ENCODE measurements around the gene S100A4.
"Not testable (repeated sequence)": the region's sequence is repeated elsewhere in the genome, so short reads cannot be mapped to it uniquely, and the experiment has no call there.

S100A4 gene

DNA sequence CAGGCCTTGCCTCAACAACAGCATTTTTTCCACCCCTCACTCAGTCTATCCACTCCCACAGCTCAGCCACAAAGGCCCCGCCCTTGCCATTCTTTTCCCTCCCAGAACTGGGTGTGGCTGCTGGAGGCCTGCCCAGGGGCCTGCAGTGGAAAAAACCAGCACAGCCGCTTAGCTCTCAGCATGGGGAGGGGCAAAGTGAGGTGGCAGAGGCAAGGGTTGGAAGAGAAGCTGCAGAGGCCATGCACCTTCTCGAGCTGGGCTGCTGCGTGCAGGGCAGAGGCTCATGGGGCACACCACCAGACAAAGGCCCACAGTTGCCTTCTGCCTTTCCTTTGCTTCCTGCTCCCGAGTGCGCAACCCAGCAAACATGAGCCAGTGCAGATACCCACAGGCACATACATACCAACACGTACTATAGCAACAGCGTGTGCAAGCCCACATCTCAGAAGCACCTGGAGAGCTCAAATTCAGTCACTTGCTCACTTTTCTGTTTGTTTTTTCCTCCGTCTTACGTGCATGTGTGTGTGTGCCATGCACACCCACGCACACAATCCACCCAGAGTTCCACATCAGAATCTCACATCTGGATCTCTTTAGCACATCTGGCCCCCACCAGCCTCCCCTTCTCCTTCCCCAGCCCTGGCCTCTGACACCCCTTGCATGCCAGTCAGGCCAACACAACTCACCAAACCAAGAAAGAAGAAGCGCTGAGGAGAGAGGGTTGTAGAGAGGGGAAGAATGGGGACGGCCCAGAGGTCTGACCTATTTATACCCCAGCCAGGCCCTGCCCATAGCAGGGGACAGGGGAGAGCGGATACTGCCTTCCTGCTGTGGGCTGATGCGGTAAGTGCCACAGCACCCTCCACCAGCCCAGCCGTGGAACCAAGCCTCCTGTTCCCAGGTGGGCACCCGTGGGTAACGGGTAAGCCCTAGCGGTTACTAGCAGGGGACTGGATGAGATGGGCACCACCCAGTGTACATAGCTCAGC is at the start of gene S100A4:
TSS of gene S100A4 (minus strand) at position 740 of the 989 bp plus-strand sequence. CDS start 1,012 bp downstream, outside the sequence.
- peak; percentile 28 to 61 for DNase-seq

DNA sequence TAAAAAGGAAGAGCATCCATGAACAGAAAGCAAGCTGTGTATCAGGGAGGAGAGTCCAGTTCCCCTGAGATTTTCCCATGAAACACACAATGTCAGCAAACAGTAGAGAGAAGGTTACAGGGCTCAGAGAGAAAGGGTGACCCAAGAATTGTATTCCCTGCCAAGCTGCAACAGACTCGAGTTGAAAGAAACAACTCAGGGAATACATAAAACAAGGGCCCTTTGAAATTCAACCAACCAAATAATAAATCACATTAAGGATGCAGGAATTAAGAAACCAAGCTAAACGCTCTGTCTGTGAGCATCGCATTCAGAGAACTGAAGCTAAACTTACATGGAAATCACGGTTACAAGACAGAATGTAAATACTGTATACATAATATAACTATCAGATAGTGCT is 47.1 kb upstream of the S100A4 start:
- DNase-seq = no peak

DNA sequence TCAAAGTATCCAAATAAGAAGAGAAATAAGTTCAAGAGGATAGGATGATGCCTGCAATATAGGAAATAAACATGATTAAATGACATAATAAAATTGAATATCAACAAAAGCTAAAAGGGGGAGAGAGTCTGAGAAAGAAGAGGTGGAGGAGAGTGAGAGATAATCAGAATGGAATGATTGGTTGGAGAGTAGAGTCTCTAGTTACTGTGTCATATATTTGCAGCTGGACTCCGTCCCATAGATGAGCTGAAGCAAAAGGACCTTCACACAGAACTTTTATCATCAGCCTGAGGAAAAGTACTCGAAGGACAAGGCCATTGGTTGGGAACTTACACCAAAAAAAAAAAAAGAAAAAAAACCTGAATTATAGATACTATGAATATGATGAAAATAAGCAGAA is 42.9 kb upstream of the S100A4 start:
- DNase-seq = no peak

DNA sequence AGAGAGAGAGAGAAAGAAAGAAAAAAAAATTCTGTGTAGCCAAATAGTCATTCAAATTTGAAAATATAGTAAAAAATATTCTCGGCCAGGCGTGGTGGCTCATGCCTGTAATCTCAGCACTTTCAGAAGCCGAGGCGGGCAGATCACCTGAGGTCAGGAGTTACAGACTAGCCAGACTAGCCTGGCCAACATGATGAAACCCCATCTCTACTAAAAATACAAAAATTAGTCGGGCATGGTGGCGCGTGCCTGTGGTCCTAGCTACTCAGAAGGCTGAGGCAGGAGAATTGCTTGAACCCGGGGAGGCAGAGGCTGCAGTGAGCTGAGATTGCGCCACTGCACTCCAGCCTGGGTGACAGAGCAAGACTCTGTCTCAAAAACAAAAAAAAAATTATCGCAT is 42.4 kb upstream of the S100A4 start:
- DNase-seq = not testable (repeated sequence)

DNA sequence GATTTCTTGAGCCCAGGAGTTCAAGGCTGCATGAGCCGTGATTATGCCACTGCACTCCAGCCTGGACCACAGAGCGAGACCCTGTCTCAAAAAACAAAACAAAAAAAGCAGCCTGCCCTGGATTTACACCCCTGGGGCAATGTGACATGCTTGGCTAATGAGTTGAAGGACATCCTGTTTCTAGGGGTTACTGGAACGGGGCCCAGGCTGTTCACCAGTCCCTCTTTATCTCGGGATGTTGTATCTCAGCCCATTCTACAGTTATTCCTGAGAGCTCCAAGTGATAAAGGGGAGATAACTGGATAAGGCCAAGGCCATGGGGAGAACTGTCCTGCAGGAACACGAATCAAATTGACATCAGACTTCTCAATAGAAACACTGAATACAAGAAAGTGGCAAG is 41.7 kb upstream of the S100A4 start:
- DNase-seq = no peak

DNA sequence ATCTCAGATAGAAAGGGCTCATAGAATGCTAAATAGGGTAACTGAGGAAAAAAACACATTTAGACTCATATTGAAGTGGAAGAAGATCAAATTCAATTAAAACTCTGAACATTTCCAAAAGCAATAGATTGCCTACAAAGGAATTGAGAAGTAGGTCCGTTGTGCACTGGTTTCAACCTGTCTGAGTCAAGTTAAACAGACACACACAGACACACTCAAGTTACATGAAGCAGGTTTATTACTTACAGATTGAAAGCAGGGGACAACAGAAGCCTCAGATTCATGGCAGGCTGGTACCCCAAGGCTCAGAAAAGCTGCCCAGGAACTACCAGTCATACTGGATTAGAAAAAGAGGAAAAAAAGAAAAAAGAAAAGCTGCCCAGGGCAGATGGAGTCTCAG is 40.7 kb upstream of the S100A4 start:
- DNase-seq = no peak

DNA sequence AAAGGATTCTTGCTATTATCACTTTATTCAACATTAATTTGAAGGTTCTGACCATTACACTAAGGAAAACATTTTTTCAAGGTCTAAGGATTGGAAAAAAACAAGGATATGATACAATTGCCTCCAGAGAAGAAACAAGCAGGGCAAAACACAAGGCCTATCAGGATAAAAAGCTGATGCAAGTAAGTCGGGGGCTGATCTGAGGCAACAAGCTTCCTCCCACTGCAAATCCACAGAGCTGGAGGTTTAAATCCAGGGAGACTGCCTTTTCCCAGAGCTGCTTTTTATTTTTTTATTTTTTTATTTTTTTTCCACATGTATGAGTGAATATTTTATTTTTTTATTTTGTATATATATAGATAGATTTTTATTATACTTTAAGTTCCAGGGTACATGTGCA is 39.4 kb upstream of the S100A4 start:
- DNase-seq = no peak

DNA sequence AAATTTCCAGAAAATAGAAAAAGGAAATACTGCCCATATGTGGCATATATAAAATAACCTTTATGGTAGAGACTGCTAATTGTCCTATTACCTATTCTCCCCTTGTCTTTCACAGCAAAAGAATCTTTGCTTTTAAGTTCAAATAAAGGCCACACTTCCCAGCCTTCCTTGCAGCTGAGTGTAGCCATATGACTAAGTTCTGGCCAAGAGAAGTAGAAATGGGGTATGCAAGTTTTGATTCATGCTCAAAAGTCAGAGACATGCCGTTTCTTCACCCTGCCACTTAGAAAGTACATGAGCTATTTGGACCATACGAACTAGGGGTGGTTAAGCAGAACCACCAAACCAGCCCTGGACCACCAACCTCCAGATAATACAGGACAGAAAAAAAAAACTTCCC is 38.4 kb upstream of the S100A4 start:
- DNase-seq = no peak

DNA sequence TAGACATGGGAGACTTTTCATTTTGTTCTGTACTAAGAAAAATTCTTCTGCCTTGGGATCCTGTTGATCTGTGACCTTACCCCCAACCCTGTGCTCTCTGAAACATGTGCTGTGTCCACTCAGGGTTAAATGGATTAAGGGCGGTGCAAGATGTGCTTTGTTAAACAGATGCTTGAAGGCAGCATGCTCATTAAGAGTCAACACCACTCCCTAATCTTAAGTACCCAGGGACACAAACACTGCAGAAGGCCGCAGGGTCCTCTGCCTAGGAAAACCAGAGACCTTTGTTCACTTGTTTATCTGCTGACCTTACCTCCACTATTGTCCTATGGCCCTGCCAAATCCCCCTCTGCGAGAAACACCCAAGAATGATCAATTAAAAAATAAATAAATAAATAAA is 37.9 kb upstream of the S100A4 start:
- not testable (repeated sequence) for DNase-seq

DNA sequence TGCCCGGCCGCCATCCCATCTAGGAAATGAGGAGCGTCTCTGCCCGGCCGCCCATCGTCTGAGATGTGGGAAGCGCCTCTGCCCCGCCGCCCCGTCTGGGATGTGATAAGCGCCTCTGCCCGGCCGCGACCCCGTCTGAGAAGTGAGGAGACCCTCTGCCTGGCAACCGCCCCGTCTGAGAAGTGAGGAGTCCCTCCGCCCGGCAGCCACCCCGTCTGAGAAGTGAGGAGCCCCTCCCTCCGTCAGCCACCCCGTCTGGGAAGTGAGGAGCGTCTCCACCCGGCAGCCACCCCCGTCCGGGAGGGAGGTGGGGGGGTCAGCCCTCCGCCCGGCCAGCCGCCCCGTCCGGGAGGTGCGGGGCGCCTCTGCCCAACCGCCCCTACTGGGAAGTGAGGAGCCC is 37.2 kb upstream of the S100A4 start:
- not testable (repeated sequence) for DNase-seq

DNA sequence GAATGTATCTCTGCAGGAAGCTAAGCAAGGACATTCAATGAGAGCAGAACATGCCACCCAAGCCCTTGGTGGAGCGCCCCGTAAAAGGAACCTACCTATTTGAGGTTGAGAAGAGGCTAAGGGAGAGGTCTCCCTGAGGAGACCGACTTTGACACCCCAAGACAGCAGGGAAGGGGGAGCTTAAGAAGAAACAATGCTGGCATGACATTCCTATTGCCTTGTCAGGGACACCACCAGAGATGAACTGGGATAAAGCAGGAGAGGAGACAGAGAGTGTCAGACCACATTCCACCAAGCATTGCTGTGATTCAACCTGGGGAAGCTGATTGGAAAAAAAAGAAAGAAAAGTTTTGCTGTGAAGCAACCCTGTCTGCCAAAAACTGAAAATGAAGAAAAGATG is 33.3 kb upstream of the S100A4 start:
- DNase-seq = no peak

DNA sequence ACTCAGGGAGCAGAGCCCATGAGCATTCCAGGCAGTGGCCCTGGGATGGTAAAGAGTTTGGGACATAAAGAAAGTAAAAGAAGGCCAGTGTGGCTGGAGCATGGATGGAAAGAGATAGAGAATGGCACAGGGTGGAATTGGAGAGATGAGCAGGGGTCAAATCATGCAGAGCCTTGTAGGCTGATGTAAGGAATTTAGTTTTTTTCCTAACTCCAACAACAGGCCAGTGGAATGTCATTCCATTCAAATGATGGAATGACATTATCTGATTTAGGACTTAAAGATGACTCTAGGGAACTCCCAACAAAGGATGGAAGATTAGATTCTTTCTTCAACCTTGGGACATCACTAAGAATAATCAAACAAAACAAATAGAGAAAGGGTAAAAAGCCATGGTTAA is 32.9 kb upstream of the S100A4 start:
- DNase-seq = no peak

DNA sequence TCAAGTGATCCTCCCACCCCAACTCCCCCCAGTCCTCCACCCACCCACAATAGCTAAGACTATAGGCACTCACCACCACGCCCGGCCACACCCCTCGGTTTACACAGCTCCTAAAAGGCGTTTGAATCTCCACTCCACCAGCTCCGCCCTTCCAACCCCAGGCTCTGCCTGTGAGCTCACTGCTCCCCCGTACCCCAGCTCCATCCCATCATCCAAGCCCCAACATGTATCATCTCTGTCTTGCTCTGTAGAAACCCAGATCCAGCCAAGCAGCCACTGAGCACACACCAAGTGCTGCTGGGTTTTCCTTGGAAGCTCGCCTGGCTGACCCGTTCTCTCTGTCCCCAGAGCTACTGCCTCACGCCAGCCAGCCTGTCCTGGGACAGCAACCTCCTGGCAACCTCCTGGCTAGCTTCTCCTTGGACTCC is 32.0 kb upstream of the S100A4 start:
- DNase-seq = no peak

DNA sequence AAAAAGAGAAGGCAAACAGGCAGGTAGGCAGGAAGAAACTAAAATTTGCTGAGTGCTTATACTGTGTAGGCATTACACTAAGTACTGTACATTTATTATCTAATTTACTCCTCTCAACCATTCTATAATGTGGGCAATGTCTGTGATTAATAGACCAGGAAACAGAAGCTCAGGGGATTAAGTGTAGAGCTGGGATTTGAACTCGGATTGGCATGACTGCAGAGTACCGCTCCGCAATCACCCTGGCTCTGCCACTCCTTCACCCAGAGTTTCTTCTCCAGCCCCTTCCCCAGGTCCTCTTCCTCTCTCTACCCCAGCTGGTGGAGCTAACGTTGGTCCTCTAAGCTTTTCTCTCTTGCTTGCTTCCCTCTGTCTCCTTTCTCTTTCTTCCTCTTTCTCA is 31.5 kb upstream of the S100A4 start:
- DNase-seq = no peak

DNA sequence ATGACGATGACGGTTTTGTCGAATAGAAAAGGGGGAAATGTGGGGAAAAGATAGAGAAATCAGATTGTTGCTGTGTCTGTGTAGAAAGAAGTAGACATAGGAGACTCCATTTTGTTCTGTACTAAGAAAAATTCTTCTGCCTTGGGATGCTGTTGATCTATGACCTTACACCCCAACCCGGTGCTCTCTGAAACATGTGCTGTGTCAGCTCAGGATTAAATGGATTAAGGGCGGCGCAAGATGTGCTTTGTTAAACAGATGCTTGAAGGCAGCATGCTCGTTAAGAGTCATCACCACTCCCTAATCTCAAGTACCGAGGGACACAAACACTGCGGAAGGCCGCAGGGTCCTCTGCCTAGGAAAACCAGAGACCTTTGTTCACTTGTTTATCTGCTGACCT is 29.9 kb upstream of the S100A4 start:
- not testable (repeated sequence) for DNase-seq

DNA sequence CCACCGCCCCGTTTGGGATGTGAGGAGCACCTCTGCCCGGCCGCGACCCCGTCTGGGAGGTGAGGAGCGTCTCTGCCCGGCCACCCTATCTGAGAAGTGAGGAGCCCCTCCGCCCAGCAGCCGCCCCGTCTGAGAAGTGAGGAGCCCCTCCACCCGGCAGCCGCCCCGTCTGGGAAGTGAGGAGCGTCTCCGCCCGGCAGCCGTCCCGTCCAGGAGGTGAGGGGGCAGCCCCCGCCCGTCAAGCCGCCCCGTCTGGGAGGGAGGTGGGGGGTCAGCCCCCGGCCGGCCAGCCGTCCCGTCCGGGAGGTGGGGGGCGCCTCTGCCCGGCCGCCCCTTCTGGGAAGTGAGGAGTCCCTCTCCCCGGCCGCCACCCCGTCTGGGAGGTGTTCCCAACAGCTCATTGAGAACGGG is 29.5 kb upstream of the S100A4 start:
- not testable (repeated sequence) for DNase-seq

DNA sequence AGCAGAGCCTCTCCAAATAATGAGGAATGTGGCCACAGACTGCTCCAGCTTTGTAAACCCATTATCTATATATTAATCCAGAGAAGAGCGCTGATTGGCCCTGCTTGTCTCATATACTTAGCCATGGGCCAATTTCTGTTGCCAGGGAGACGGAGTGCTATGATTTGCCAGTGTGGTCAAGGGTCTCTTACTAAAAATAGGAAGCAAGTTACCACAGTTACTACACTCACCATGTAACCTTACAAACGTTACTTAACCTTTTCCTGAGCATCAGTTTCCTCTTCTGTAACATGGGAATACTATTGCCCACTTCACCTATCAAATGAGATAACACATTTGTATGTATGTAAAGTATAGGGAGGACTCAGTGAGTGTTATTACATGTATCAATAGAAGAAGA is 27.7 kb upstream of the S100A4 start:
- no peak for DNase-seq

DNA sequence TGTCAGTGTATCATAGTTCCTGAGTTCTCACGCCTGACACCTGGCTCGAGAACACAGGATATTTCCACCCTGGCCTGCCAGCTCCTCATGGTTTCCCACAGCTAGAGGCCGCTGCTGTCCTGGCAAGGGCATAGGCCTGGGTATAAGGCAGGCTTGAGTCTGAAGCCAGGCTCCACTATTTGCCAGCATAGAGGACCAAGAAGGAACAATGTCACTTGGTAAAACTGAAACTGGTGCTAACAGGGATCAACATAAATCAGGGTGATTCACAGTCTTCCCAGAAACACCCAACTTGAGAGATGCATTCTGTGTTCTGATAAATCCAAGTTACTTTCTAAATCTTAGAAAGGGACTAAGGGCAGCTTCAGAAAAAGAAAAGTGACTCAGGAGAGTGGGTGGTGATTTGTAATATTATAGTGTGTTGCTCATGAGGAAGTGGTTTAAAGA is 27.0 kb upstream of the S100A4 start:
- DNase-seq = peak; percentile 25 to 74

DNA sequence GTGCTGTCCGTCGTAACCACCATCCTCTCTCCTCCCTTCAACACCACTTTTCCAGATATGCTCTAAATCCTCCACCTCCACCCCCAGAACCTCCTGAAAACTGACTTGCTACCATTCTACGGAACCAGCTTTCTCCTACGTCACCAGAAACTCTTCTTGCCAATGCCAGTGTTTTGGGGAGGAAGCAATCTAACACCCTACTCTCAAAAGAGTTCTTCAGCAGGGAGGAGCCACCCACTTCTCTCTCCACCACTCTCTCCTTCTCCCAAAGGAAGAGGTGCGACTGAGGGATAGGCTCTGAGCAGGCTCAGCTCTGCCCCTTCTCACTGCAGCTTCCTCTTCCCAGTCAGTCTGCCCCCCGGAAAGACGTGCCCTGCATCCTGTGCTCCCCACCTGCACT is 26.1 kb upstream of the S100A4 start:
- DNase-seq = no peak

DNA sequence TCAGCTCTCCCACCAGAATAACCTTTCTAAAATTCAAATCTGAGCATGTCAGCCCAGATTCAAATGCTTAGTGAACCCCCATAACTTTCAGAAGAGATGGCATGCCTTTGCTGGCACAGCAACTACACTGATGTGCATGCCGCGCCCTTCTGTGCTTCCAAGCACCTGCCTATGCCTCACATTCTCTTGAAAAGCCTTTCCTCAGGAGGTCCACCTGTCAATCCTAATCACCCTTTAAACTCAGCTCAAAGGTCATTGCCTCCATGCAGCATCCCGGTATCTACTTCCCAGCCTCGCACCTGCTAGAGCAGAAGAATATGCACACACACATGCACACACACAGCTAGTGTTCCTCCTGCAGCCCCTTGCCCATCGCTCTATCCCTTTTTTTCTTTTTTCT is 25.3 kb upstream of the S100A4 start:
- no peak for DNase-seq

DNA sequence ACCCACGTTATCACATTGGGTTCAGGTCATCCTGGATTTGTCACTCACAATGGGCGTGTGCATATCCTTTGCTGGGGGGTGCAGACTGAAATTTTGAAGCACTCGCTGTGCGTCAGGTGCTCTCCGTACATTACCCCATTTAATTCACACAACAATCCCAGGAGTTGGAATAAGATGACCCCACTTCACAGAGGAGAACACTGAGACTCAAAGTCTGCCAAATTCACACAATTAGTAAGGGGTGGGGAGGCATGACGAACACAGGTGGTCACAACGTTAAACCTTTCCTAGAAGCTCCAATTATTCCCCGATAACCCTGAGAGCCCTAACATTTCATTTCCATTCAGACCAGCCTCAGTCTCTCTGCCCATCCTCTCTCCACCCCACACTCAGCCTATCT is 23.9 kb upstream of the S100A4 start:
- no peak for DNase-seq

DNA sequence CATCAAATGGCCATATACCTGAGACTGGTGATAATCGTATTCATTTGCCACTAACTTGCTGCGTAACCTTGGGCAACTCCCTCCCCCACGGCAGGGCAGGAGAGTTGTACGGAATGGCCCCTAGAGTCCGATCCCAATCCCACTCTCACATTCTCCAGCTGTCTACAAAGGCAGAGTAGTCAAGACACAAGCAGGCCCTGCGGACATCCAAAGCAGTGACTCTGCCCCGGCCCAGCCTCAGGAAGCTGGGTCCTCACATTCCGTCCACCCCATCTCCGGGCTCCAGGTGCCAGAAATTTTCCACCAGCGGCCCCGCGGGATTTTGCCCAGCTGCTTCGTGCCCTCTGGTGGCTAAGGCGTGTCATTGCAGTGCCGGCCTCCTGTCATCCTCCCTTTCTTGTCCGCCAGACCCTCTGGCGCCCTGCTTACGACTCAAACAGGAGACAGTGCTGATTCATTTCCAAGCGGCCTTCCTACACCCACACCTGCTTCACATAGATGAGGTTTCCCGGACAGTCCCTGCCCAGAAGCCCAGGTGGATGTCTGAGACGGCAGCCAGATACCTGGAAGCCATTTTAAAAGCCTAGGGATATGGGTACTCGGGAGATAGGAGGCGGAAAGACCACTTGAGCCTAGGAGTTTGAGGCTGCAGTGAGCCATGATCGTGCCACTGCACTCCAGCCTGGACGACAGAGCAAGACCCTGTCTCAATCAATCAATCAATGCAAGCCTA is 22.9 kb upstream of the S100A4 start:
- peak; percentile 42 to 76 for DNase-seq

DNA sequence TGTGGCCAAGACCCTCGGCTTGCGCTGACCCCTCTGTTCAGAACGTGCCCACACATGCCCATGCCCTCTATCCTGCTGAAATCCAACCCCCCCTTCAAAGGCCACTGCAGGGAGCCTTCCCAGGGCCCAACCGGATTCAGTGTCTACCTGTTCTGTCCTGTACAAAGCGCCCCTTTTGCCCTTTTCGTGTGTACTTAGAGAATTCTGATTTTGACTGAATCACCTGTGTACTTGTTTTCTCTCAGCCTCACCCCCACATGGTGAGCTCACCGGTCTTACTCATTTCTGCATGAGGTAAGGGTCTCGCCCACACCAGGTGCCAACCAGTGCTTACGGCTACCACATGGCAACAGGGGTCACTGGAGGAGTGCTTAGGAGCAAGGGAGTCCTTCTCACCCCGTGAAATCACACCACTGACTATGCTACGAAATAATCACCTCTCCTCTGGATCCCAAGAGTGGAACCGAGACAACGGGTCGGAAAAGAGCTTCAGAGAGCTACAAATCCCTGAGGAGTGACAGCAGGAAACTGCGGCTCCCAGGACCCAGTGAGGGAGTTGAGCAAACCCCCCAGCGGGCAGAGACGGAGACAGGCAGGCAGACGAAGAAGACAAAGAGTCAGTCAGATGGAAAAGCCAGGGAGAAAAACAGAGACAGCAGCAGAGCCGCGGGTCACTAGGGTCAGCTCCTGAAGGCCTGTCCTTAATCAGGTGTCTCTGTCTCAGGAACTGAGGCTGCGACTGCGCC is 22.2 kb upstream of the S100A4 start:
- no peak for DNase-seq
